Measurements from ENCODE around the gene MOSPD3. TPM values are rescaled to one million over a fixed set of nuclear protein-coding genes. Genes with fewer than 3 reads are reported as not detected.

Gene MOSPD3
- total RNA-seq, 1 donor from 2014 or later = 12.9 TPM

Other genes with a start within 250 kb of the MOSPD3 start
- 0.35 and 2.0 TPM in 2 replicates for gene PILRA, start 239.1 kb upstream of the MOSPD3 start, total RNA-seq
- gene ZCWPW1, start 183.8 kb upstream of the MOSPD3 start, total RNA-seq = 0.17 and 2.8 TPM in 2 replicates
- 18.2 and 28.2 TPM in 2 replicates for gene MEPCE, start 182.7 kb upstream of the MOSPD3 start, total RNA-seq
- 13.1 and 29.7 TPM in 2 replicates for gene PPP1R35, start 176.0 kb upstream of the MOSPD3 start, total RNA-seq
- not detected in 2 replicates for gene SPACDR, start 148.3 kb upstream of the MOSPD3 start, total RNA-seq
- gene TSC22D4, start 133.3 kb upstream of the MOSPD3 start, total RNA-seq = 14.6 and 25.2 TPM in 2 replicates
- 0.20 TPM in 1 of 2 replicates, not detected in the other for gene NYAP1, start 128.6 kb upstream of the MOSPD3 start, total RNA-seq
- gene AGFG2, start 73.3 kb upstream of the MOSPD3 start, total RNA-seq = 4.2 and 8.2 TPM in 2 replicates
- gene SAP25, start 38.6 kb upstream of the MOSPD3 start, total RNA-seq = not detected in 2 replicates
- 5.0 and 10.6 TPM in 2 replicates for gene LRCH4, start 26.4 kb upstream of the MOSPD3 start, total RNA-seq
- 0.35 TPM in 1 of 2 replicates, not detected in the other for gene FBXO24, start 26.2 kb upstream of the MOSPD3 start, total RNA-seq
- gene PCOLCE, start 10.2 kb upstream of the MOSPD3 start, total RNA-seq = 1.9 and 2.3 TPM in 2 replicates
- gene TFR2, start 29.0 kb downstream of the MOSPD3 start, total RNA-seq = 0.35 and 1.0 TPM in 2 replicates
- not detected in 2 replicates for gene ACTL6B, start 43.9 kb downstream of the MOSPD3 start, total RNA-seq
- gene GNB2, start 61.2 kb downstream of the MOSPD3 start, total RNA-seq = 120 and 162 TPM in 2 replicates
- 7.3 and 26.1 TPM in 2 replicates for gene GIGYF1, start 81.7 kb downstream of the MOSPD3 start, total RNA-seq
- gene POP7, start 93.6 kb downstream of the MOSPD3 start, total RNA-seq = 21.1 and 63.4 TPM in 2 replicates
- not detected in 2 replicates for gene EPO, start 107.9 kb downstream of the MOSPD3 start, total RNA-seq
- not detected in 2 replicates for gene ZAN, start 121.1 kb downstream of the MOSPD3 start, total RNA-seq
- gene EPHB4, start 215.0 kb downstream of the MOSPD3 start, total RNA-seq = 80.9 and 141 TPM in 2 replicates
- 13.8 and 25.5 TPM in 2 replicates for gene SLC12A9, start 240.2 kb downstream of the MOSPD3 start, total RNA-seq